Uterus (tissue), 2 donors: ENCODE measurements around the gene UPK1A.

Experiments used
- POLR2A ChIP-seq, 2 donors: fragments of 450-650 bp; IDR thresholded peaks; one replicate each; pipeline ENCODE4 v1.6.1; 2016; ENCODE audit warnings: antibody characterized with exemption in 2 of 2, mild to moderate bottlenecking in 1 of 2, moderate library complexity in 1 of 2
- TF ChIP-seq, protein P1 (sequence below), 4 experiments: fragments of 200-600 bp in 2 of 4; fragments of 450-650 bp in 2 of 4; sonication (generic) in 2 of 4; IDR thresholded peaks; one replicate each; pipeline ENCODE4 v1.5.1; 2016 to 2019; ENCODE audit warnings: antibody characterized with exemption in 4 of 4, mild to moderate bottlenecking in 2 of 4, moderate library complexity in 1 of 4

- TF ChIP-seq, protein P1, sequence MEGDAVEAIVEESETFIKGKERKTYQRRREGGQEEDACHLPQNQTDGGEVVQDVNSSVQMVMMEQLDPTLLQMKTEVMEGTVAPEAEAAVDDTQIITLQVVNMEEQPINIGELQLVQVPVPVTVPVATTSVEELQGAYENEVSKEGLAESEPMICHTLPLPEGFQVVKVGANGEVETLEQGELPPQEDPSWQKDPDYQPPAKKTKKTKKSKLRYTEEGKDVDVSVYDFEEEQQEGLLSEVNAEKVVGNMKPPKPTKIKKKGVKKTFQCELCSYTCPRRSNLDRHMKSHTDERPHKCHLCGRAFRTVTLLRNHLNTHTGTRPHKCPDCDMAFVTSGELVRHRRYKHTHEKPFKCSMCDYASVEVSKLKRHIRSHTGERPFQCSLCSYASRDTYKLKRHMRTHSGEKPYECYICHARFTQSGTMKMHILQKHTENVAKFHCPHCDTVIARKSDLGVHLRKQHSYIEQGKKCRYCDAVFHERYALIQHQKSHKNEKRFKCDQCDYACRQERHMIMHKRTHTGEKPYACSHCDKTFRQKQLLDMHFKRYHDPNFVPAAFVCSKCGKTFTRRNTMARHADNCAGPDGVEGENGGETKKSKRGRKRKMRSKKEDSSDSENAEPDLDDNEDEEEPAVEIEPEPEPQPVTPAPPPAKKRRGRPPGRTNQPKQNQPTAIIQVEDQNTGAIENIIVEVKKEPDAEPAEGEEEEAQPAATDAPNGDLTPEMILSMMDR (IDR thresholded peaks at IDR 0.05), result no peak
- TF ChIP-seq POLR2A (IDR thresholded peaks at IDR 0.05), result no peak
Measured at GRCh38 chr19:35663981-35664380, 2.3 kb upstream of the UPK1A start.
